CD14-positive monocyte (primary cell): ENCODE measurements around the gene NUTM2A. TPM values are rescaled to one million over a fixed set of nuclear protein-coding genes. Genes with fewer than 3 reads are reported as not detected.
"Not testable (repeated sequence)": the region's sequence is repeated elsewhere in the genome, so short reads cannot be mapped to it uniquely, and the experiment has no call there.

Source experiments
- DNase-seq, 3 donors: peaks; one replicate each; pipeline ENCODE4 v3.0.0-alpha.2; 2011 to 2022
- H2AFZ ChIP-seq: 2 replicates; pipeline ENCODE4 v1.6.0; 2012; ENCODE audit warnings: mild to moderate bottlenecking, low read depth, low read length, inconsistent platforms; ENCODE audit not compliant: insufficient read depth, poor library complexity, severe bottlenecking
- H3K27ac ChIP-seq, 2 donors: 1 replicate in 1 of 2; 2 replicates in 1 of 2; pipeline ENCODE4 v1.5.1; 2012 to 2013; ENCODE audit warnings: low read length in 2 of 2, control low read depth in 1 of 2, inconsistent platforms in 1 of 2, low read depth in 1 of 2, mild to moderate bottlenecking in 1 of 2
- H3K27me3 ChIP-seq, 2 donors: one replicate each; pipeline versions ENCODE4 v1.6.0 to v1.6.1; 2011 to 2013; ENCODE audit warnings: low read length in 2 of 2; ENCODE audit not compliant: control insufficient read depth in 2 of 2, insufficient read depth in 2 of 2
- H3K36me3 ChIP-seq, 2 donors: replicated peaks in 1 of 2; 1 replicate in 1 of 2; 2 replicates in 1 of 2; pipeline versions ENCODE4 v1.5.1 to v1.6.1; 2012 to 2013; ENCODE audit warnings: low read length in 2 of 2, control low read depth in 1 of 2, inconsistent platforms in 1 of 2, mild to moderate bottlenecking in 1 of 2; ENCODE audit not compliant: insufficient read depth in 2 of 2, control insufficient read depth in 1 of 2
- H3K4me1 ChIP-seq, 2 donors: 1 replicate in 1 of 2; 2 replicates in 1 of 2; pipeline versions ENCODE4 v1.5.1 to v1.6.1; 2012 to 2013; ENCODE audit warnings: low read length in 2 of 2, control low read depth in 1 of 2, inconsistent platforms in 1 of 2, mild to moderate bottlenecking in 1 of 2, moderate library complexity in 1 of 2; ENCODE audit not compliant: insufficient read depth in 2 of 2, control insufficient read depth in 1 of 2
- H3K4me2 ChIP-seq: replicated peaks from 2 replicates; pipeline ENCODE3; 2012; ENCODE audit warnings: low read length, moderate library complexity, mild to moderate bottlenecking; ENCODE audit not compliant: poor library complexity, severe bottlenecking; ENCODE audit errors: extremely low read depth
- H3K4me3 ChIP-seq, 3 experiments: fragments of 200-600 bp in 1 of 3; sonication (generic) in 1 of 3; replicated peaks in 1 of 3; 1 replicate in 2 of 3; 2 replicates in 1 of 3; pipeline ENCODE4 v1.5.1; 2011 to 2013; ENCODE audit warnings: low read length in 3 of 3, mild to moderate bottlenecking in 3 of 3, control low read depth in 2 of 3, low read depth in 2 of 3, inconsistent platforms in 1 of 3, moderate library complexity in 1 of 3
- H3K79me2 ChIP-seq: 2 replicates; pipeline ENCODE4 v1.6.0; 2012; ENCODE audit warnings: mild to moderate bottlenecking, control low read depth, inconsistent platforms, low read length, moderate library complexity; ENCODE audit not compliant: insufficient read depth
- H3K9ac ChIP-seq: 2 replicates; pipeline ENCODE4 v1.6.0; 2017; ENCODE audit warnings: low read length, mild to moderate bottlenecking; ENCODE audit not compliant: insufficient read depth, poor library complexity, severe bottlenecking
- H3K9me3 ChIP-seq, 2 donors: replicated peaks in 1 of 2; 1 replicate in 1 of 2; 2 replicates in 1 of 2; pipeline versions ENCODE4 v1.5.1 to v1.6.1; 2012 to 2013; ENCODE audit warnings: low read length in 2 of 2, control low read depth in 1 of 2; ENCODE audit not compliant: control insufficient read depth in 1 of 2, insufficient read depth in 1 of 2
- H4K20me1 ChIP-seq: 2 replicates; pipeline ENCODE4 v1.6.0; 2012; ENCODE audit warnings: mild to moderate bottlenecking, low read length, control low read depth, moderate library complexity; ENCODE audit not compliant: insufficient read depth
- H3K27ac Mint-ChIP-seq, 7 donors: one replicate each; pipeline ENCODE4 v1.8.0; 2020; ENCODE audit warnings: mild to moderate bottlenecking in 7 of 7, mixed read lengths in 7 of 7, moderate library complexity in 6 of 7, inconsistent platforms in 2 of 7
- H3K27me3 Mint-ChIP-seq, 3 donors: one replicate each; pipeline ENCODE4 v1.8.0; 2021 to 2022; ENCODE audit warnings: low read depth in 3 of 3, mild to moderate bottlenecking in 3 of 3, mixed read lengths in 3 of 3, moderate library complexity in 3 of 3, inconsistent platforms in 1 of 3
- H3K36me3 Mint-ChIP-seq, 2 donors: one replicate each; pipeline ENCODE4 v1.8.0; 2020; ENCODE audit warnings: mixed read lengths in 2 of 2, inconsistent platforms in 1 of 2, mild to moderate bottlenecking in 1 of 2
- H3K4me1 Mint-ChIP-seq: one replicate; pipeline ENCODE4 v1.8.0; 2020; ENCODE audit warnings: mild to moderate bottlenecking, mixed read lengths
- H3K4me3 Mint-ChIP-seq, 2 donors: one replicate each; pipeline ENCODE4 v1.8.0; 2020; ENCODE audit warnings: mild to moderate bottlenecking in 2 of 2, mixed read lengths in 2 of 2, moderate library complexity in 1 of 2
- H3K9me3 Mint-ChIP-seq, 7 donors: one replicate each; pipeline ENCODE4 v1.8.0; 2020 to 2022; ENCODE audit warnings: mixed read lengths in 7 of 7, mild to moderate bottlenecking in 6 of 7, moderate library complexity in 6 of 7, inconsistent platforms in 2 of 7
- WGBS: methylation state at CpG from one replicate; pipeline ENCODE4 v1.1.5; 2013; ENCODE audit warnings: missing lambda C conversion rate; ENCODE audit not compliant: insufficient coverage; 5-methylcytosine and 5-hydroxymethylcytosine counted together
- intact Hi-C, 2 donors: fragments of 100-400 bp; cut with micrococcal nuclease; formaldehyde crosslinking; loops; one replicate each; pipeline versions ENCODE4 v1.15.0 to v1.15.1; 2023
- polyA plus RNA-seq, 3 donors: library from polyadenylated mRNA; depleted of rRNA in 1 of 3; unstranded in 2 of 3; stranded (reverse) in 1 of 3; fragments of 300-500 nt in 2 of 3; fragments of >200 nt in 1 of 3; fragmentation: Illumina TruSeq in 2 of 3; gene quantifications; 1 replicate in 2 of 3; 2 replicates in 1 of 3; pipeline ENCODE4 v1.2.3, GENCODE V29; 2012 to 2021

The NUTM2A gene
- polyA plus RNA-seq, 3 donors = 0.08 to 0.83 TPM; not detected in 1

DNA sequence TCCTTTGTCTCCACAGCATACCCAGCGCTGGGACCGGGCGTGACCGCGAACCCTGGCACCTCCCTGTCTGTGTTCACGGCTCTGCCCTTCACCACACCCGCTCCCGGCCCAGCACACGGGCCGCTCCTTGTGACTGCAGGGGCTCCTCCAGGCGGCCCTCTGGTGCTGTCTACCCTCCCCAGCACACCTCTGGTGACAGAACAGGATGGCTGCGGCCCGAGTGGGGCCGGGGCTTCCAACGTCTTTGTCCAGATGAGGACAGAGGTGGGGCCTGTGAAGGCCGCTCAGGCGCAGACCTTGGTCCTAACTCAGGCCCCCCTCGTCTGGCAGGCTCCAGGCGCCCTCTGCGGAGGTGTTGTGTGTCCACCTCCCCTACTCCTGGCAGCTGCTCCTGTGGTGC, 3.0 kb downstream of the NUTM2A start:
- not testable (repeated sequence) for H3K27ac ChIP-seq, H3K4me1 Mint-ChIP-seq
- WGBS = no CpG with 5 or more reads among the region's 20 CpGs

GRCh38 chr10:87229211-87229610, 4.0 kb downstream of the NUTM2A start:
- 100% methylated on average over 4 of the region's 9 CpGs for WGBS
- H3K27ac ChIP-seq, H3K36me3 ChIP-seq, H3K9me3 ChIP-seq, H3K27me3 ChIP-seq, H3K4me2 ChIP-seq, H3K4me1 Mint-ChIP-seq, DNase-seq, H4K20me1 ChIP-seq, H3K79me2 ChIP-seq, H3K27ac Mint-ChIP-seq, H3K9ac ChIP-seq, H3K4me3 ChIP-seq, H2AFZ ChIP-seq, H3K4me3 Mint-ChIP-seq, H3K9me3 Mint-ChIP-seq, intact Hi-C loops, H3K36me3 Mint-ChIP-seq, H3K4me1 ChIP-seq, H3K27me3 Mint-ChIP-seq: not testable (repeated sequence)

More for the DNA sequence above, 3.0 kb downstream of the NUTM2A start:
- H3K27me3 ChIP-seq, H3K36me3 ChIP-seq, H3K4me3 ChIP-seq, H3K9me3 ChIP-seq, intact Hi-C loops, H3K9ac ChIP-seq, H3K9me3 Mint-ChIP-seq, H3K4me3 Mint-ChIP-seq, H3K4me1 ChIP-seq, H3K36me3 Mint-ChIP-seq, H3K27me3 Mint-ChIP-seq, H4K20me1 ChIP-seq, H2AFZ ChIP-seq, H3K4me2 ChIP-seq, H3K79me2 ChIP-seq, H3K27ac Mint-ChIP-seq, DNase-seq: not testable (repeated sequence)

- H3K4me1 Mint-ChIP-seq, H4K20me1 ChIP-seq, H3K79me2 ChIP-seq, H3K9ac ChIP-seq, H3K27ac ChIP-seq, intact Hi-C loops, H3K4me3 ChIP-seq, H3K4me2 ChIP-seq, H3K27ac Mint-ChIP-seq, H2AFZ ChIP-seq, H3K4me1 ChIP-seq, DNase-seq, H3K9me3 Mint-ChIP-seq, H3K4me3 Mint-ChIP-seq, H3K9me3 ChIP-seq, H3K27me3 ChIP-seq, H3K27me3 Mint-ChIP-seq, H3K36me3 ChIP-seq: not testable (repeated sequence)
- peaks cover 3 to 11% of the 10 kb centered on the region in 2 donors for H3K36me3 Mint-ChIP-seq
- no CpG with 5 or more reads among the region's 7 CpGs for WGBS
Measured at GRCh38 chr10:87234854-87235253, 9.6 kb downstream of the NUTM2A start.

DNA sequence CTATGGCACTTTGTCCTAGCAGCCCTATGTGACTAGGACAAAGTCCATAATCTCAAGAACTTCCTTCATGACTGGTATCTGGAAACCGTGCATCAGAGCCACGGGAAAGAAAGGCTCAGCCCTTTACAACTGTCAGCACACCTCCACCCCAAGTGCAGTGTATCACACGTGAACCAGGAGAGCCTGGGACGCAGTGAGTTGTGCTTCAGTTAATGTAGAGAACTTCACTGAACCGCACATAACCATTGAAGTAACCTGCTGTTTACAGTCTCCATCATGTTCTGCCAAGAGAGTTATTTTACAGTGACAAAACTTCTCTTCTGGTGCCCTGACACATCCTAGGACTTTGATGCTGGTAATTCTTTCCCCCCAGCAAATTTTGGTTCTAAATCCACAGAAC, 12.0 kb downstream of the NUTM2A start:
- H2AFZ ChIP-seq, H3K27me3 ChIP-seq, H3K9ac ChIP-seq, intact Hi-C loops, H3K27ac Mint-ChIP-seq, H3K4me2 ChIP-seq, H3K9me3 Mint-ChIP-seq, H3K4me3 Mint-ChIP-seq, H3K79me2 ChIP-seq, H3K36me3 ChIP-seq, H3K9me3 ChIP-seq, H3K27me3 Mint-ChIP-seq, DNase-seq, H3K27ac ChIP-seq, H3K4me1 ChIP-seq, H3K4me1 Mint-ChIP-seq, H4K20me1 ChIP-seq, H3K4me3 ChIP-seq: not testable (repeated sequence)
- WGBS = no CpG with 5 or more reads among the region's 5 CpGs
- H3K36me3 Mint-ChIP-seq = peaks cover 7 to 14% of the 10 kb centered on the region in 2 donors
